Kasumi-1 (cell line): ENCODE data around the gene RNF31.

ENCODE experiments used
- DNase-seq, 2 experiments: peaks; one replicate each; lab custom pipeline; 2025; lab: John Stamatoyannopoulos, UW

The RNF31 gene

DNA sequence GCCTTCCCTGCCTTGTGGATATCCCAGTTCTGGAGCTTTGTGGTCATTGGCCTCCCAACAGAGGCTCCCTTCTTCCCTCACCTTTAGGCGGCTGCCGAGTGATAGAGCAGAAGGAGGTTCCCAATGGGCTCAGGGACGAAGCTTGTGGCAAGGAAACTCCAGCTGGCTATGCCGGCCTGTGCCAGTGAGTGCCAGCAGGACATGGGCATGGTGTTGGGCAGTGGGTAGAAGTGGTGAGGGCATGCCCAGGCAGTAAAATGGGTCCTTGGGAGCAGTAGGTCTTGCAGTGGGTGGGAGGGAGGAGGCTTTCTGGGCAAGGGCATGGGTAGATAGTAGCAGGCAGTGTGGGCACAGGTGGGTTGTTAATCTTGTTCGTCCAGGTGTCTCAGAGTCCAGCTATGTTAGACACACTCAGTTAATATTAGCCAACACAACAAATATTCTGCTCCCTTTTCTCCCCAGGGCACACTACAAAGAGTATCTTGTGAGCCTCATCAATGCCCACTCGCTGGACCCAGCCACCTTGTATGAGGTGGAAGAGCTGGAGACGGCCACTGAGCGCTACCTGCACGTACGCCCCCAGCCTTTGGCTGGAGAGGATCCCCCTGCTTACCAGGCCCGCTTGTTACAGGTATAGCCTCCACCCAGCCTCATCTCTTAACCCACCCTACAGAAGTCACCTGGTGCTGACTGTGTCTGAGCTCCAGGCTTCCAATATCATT, 12.6 kb downstream of the RNF31 start:
- DNase-seq, result no peak

DNA sequence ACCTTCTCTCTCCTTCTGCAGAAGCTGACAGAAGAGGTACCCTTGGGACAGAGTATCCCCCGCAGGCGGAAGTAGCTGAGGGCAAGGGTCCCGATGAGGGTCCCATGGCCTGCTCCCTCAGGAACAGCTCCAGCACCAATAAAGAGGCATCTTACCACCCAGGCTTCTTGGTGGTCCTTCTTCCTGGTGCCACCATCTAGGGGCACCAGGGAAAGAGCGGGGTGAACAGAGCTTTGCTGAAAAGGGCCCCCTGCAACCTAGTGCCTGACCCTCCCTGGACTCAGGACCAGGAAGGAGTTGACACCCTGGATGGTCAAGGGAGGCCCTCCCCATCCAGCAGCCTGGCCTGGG, 13.2 kb downstream of the RNF31 start:
- DNase-seq, result no peak

DNA sequence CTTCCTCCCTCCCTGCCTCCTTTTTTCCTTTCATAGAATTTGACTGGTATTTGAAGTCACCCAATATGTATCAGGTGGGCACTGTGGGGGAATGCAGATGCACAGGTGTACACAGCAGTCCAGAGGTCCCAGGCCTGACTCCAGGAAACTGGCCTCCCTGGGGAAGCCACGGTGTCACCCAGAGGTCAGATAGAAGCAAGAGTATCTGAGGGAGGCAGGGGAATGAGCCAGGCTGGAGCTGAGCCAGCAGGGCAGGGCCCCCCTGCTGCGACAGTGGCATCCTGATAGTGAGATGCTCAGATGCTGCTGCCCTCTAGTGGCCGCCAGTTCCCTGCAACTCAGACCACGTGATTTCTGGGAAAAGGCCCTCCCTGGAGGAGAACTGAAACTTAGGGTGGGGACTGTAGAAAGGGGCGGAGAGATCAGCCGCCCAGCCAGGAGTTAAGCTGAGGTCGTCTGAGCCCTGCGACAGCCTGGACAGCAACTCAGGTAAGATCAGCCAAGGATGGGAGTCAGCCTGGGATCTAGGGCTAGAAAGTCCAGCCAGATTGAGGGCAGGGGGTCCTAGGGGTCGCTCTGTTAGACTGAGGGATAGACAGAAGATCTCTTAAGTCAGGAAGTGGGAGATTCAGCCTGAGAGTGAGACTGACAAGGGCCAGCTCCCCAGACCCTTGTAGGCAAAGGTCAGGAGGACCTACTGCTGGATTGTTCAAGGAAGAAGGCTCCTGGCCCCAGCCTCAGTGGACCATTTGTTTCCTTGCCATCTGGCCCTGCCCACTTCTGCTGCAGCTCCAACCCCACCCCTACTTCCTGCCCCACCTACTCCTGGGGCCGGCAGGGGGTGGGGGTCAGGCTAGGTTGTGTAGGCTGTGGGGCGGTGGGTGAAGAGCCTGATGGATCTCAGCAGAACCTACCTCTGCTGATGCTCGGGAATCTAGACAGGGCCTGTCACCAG, 13.8 kb downstream of the RNF31 start, which contains the start of gene IRF9:
Gene IRF9 (plus strand): TSS at position 416 of the 955 bp plus-strand sequence. CDS start 880 bp downstream, outside the sequence.
- peak; percentile 96 to 97 for DNase-seq

DNA sequence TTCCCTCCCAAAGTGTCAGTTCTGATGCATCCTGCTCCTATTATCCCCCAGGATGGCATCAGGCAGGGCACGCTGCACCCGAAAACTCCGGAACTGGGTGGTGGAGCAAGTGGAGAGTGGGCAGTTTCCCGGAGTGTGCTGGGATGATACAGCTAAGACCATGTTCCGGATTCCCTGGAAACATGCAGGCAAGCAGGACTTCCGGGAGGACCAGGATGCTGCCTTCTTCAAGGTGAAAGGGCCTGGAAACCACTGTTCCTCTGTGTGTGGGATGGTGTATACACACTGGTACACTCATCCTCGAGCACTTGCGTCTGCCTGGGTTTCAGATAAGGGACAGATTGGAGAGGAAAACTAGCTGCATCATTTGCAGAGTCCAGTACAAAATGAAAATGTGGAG, 14.8 kb downstream of the RNF31 start:
- DNase-seq, result no peak

GRCh38 chr14:24164518-24164991, 17.3 kb downstream of the RNF31 start:
- no peak for DNase-seq

- no peak for DNase-seq
Observed at GRCh38 chr14:24165785-24166184, 18.5 kb downstream of the RNF31 start.

DNA sequence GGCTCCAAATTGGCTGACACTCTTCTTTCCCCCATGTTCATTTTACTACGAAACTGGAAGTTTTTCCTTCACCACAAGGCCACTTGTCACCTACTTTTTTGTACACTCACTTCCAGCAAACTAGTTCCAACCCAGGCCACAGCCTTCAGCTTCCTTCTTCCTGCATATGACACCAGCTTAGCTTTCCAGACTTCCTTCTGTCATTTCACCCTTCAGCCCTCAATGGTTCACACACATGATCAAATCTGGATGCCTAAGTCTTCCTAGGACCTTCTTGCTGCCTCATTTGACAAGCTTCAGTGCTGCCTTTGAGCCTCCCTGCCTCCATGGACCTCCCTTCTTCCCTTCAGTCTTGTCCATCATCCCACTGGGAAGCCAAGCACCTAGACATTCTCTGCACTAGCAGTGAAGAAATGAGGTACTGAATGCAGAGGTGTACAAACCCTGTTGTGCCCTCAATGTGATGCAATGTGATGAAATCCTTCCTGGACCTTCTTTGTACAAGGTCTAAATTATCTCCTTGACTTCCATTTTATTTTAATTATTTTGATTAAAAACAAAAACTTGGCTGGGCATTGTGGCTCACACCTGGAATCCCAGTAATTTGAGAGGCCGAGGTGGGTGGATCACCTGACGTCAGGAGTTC, 20.3 kb downstream of the RNF31 start:
- DNase-seq, result peak; percentile 3 to 32

DNA sequence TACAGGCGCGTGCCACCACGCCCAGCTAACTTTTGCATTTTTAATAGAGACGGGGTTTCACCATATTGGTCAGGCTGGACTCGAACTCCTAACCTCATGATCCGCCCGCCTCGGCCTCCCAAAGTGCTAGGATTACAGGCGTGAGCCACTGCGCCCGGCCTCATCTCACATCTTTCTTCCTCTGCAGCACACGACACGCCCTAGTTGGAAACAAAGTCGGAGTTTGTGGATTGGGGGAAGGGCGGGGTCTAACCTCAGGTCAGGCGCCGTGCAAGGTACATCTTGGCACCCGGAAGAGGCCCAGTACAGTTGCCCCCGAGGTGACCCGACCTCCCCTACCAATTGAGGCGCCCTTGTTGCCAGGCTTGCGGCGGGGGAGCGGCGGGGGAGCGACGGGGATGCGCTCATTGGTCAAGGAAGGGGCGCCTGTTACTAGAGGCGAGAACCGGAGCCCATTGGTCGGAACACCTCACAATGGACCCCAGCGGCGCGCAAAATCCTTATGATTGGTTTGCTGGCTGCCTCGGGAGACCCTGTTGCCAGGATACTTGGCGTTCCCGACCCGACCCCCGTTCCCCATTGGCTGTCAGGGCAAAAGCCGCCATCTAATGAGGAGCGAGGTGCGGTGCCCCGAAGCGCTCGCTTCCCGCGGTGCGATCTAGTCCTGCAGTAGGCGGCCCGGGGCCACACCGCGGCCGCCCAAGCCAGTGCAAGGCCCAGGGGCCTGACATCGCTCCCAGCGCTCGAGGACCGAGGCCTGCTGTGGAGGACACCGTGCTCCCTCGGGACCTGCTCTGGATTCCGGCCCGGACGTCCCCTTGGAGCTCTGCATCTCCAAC, 24.3 kb downstream of the RNF31 start, which contains the start of gene REC8:
Gene REC8 (plus strand): TSS at position 659 of the 839 bp plus-strand sequence. CDS start 473 bp downstream, outside the sequence.
- DNase-seq, result no peak

DNA sequence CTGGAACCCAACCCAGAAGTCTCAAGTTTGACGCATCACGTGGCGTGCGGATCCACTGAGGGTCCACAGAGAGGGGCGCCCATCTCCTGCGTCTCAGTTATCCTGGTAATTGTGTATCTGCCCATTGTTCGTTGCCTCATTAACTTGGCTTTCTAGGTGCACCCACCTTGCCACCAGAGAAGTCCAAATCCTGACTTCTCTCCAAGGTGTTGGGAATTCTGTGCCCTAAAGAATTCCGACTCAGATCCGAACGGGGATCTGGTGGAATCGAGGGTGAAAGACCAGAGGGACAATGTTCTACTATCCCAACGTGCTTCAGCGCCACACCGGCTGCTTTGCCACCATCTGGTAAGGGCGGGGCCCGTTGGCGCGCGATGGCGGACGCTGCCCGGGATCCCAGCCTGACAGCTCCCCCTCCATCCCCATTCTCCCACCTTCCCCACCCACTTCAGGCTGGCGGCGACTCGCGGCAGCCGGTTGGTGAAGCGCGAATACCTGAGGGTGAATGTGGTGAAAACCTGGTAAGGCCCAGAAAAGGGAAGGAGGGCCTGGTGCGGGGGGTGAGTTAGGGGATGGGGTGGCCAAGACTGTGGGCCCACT, 25.1 kb downstream of the RNF31 start:
- DNase-seq, result no peak

GRCh38 chr14:24172871-24173281, 25.6 kb downstream of the RNF31 start:
- no peak for DNase-seq

GRCh38 chr14:24176599-24176998, 29.3 kb downstream of the RNF31 start:
- no peak for DNase-seq

DNA sequence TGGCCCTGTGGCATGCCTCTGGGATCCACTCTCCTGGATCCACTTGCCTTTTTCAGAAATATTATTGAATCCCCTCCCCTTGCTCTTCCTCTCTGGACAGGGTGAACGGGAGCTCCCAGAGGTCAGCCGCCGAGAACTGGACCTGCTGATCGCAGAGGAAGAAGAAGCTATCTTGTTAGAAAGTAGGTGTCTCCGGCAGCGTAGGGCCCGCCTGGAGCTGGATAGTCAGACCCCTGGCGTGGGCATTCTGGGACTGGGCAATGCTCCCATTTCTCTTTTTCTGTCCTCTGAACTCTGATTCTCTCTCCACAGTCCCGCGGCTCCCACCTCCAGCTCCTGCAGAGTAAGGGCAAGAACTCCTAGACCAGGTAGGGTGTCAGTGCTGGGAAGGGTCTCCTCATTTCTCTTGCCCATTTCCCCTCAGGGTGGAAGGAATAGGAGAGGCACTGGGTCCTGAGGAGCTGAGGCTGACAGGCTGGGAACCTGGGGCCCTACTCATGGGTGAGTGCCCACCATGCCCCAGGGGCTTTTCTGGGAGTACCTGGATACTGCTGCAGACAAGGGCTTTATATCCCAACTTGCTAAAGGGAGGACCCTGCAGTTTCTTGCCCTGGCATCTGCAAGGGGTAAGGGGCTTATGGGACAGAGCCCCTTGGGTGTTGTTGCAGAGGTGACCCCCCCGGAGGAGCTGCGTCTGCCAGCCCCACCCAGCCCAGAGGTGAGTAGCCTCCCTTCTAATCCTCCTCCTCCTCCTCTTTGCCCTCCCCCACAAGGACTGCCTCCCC, 29.9 kb downstream of the RNF31 start:
- DNase-seq, result no peak

DNA sequence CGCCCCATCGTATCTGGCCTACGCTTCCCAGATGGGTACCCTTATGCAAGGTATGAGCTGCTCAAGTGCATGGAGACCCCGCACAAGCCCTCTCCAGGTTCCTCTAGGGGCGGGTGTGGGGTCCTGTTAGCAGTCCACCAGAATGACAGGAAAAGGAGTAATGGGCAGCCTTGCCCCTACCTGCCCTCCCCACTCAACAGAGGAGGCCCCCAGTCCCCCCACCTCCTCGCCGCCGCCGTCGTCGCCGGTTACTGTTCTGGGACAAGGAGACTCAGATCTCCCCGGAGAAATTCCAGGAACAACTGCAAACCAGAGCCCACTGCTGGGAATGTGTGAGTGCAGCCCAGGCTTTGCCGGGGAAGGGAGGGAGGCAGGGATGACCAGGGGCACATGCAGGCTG, 30.6 kb downstream of the RNF31 start:
- DNase-seq, result no peak

GRCh38 chr14:24178399-24179178, 31.3 kb downstream of the RNF31 start:
- no peak for DNase-seq

- no peak for DNase-seq
Observed at GRCh38 chr14:24179294-24179960, 32.1 kb downstream of the RNF31 start.

DNA sequence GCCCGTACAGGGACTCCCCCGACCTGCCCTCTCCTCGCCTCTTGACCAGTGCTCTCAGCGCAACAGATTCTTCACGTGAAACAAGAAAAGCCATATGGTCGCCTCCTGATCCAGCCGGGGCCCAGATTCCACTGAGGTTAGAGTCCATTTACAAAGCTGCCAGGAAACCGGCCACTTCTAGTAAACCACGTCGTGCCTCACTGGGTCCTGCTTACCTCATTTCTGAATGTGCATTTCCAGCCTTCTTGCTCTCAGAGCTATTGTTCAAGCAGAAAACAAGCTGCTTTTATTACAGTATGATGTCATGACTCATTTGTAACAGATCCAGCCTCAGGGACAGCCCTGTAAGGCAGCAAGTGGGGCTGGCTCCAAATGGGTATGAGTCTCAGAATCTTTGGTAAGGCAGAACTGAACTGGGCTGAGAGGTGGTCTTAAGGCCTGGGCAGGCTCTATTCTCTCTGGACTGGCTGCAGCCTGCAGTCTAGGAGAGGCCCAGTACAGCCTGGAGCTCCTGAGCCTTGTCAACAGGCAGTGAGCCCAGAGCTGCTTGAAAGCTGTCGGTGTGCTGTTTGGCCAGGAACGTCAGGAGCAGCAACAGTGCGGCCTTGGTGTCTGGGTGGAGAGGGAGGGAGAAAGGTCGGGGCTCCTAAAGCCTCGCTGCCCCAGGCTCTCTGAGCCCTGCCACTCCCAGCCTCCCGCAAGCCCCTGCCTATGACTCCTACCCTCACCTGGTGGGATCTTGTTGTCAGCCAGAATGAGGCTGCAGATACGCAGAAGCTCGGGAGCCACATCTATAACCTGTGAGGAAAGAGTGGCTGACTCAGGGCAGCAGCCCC, 32.9 kb downstream of the RNF31 start:
- DNase-seq, result no peak

DNA sequence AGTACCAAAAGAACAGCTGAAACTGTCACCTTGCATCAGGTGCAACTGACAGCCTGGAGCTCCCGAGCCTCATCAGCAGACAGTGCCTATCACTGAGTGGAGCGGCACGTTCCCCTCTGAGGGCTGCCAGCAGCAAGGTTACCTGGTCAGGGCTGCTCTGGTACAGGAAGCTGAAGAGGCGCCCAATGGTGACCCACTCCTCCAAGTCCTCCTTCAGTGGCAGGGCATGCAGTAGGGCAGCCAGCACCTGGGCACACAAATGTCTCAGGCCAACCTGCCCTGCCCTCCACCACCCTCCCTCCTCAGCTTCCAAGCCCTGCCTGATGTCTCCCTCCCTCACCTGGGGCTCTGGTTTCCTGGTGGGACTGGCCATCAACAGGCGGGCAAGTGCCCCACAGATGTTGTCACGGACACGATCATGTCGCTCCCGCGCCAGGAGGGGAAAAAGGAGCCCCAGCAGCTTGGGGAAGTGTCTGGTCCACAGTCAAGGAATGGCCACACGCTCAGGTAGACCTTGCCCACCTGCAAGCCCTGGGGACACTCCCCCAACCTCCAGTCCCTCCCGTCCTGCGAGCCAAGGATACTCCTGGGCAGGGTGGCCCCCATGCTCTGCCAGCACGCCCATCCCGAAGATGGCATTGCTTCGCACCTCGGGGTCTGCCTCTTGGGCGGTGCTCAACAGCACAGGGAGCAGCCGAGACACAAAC, 34.2 kb downstream of the RNF31 start:
- DNase-seq, result no peak
